Smooth muscle cell (in vitro differentiated cells): ENCODE results near the gene IQGAP2. TPM values are rescaled to one million over a fixed set of nuclear protein-coding genes. Genes with fewer than 3 reads are reported as not detected.

Source experiments
- DNase-seq: peaks from one replicate; lab custom pipeline; 2025; ENCODE audit not compliant: unreplicated experiment; lab: John Stamatoyannopoulos, UW
- H2AFZ ChIP-seq: fragments of 200-600 bp; sonication (generic); 2 replicates; pipeline ENCODE4 v1.6.0; 2016; ENCODE audit warnings: antibody characterized with exemption, low read depth, mild to moderate bottlenecking
- H3F3A ChIP-seq: fragments of 200-600 bp; sonication (generic); 2 replicates; pipeline ENCODE4 v1.6.0; 2017; ENCODE audit warnings: antibody characterized with exemption, low read depth
- H3K27ac ChIP-seq: fragments of 200-600 bp; sonication (generic); 2 replicates; pipeline ENCODE4 v1.5.1; 2016; ENCODE audit warnings: low read depth, mild to moderate bottlenecking
- H3K27me3 ChIP-seq: fragments of 200-600 bp; sonication (generic); 2 replicates; pipeline ENCODE4 v1.6.1; 2016; ENCODE audit warnings: low read depth, mild to moderate bottlenecking
- H3K36me3 ChIP-seq: fragments of 200-600 bp; sonication (generic); 2 replicates; pipeline ENCODE4 v1.5.1; 2016; ENCODE audit warnings: low read depth
- H3K4me1 ChIP-seq: fragments of 200-600 bp; sonication (generic); 2 replicates; pipeline ENCODE4 v1.5.1; 2016; ENCODE audit warnings: low read depth
- H3K4me2 ChIP-seq: fragments of 200-600 bp; sonication (generic); 2 replicates; pipeline ENCODE4 v1.6.0; 2016; ENCODE audit warnings: mild to moderate bottlenecking
- H3K4me3 ChIP-seq: fragments of 200-600 bp; sonication (generic); 2 replicates; pipeline ENCODE4 v1.5.1; 2016; ENCODE audit warnings: mild to moderate bottlenecking
- H3K79me2 ChIP-seq: fragments of 200-600 bp; sonication (generic); 2 replicates; pipeline ENCODE4 v1.6.0; 2016; ENCODE audit warnings: low read depth, mild to moderate bottlenecking
- H3K9ac ChIP-seq: fragments of 200-600 bp; sonication (generic); 2 replicates; pipeline ENCODE4 v1.6.0; 2016; ENCODE audit warnings: low read depth
- H3K9me3 ChIP-seq: fragments of 200-600 bp; sonication (generic); replicated peaks from 2 replicates; pipeline ENCODE4 v1.5.1; 2016; ENCODE audit warnings: low read depth
- H4K20me1 ChIP-seq: fragments of 200-600 bp; sonication (generic); 2 replicates; pipeline ENCODE4 v1.6.0; 2016; ENCODE audit warnings: low read depth
- WGBS: methylation state at CpG from one replicate; pipeline ENCODE4 v1.1.7; 2016; ENCODE audit warnings: low lambda C conversion rate; 5-methylcytosine and 5-hydroxymethylcytosine counted together
- polyA plus RNA-seq: library from polyadenylated mRNA; unstranded; fragments of >200 nt; fragmentation: Nextera tagmentation; extraction: Ambion mirVana; gene quantifications from 2 replicates; pipeline ENCODE4 v1.2.1, GENCODE V29; 2016
- total RNA-seq: library from RNA; depleted of rRNA; stranded (reverse); fragments of >200 nt; gene quantifications from 2 replicates; pipeline ENCODE4 v1.2.3, GENCODE V29; 2014
- TF ChIP-seq, protein P1 (sequence below): fragments of 200-600 bp; sonication (generic); IDR thresholded peaks from 2 replicates; pipeline ENCODE4 v1.5.1; 2017; ENCODE audit warnings: borderline replicate concordance, mild to moderate bottlenecking, antibody characterized with exemption; ENCODE audit not compliant: insufficient read depth, poor library complexity, severe bottlenecking

IQGAP2 gene
- total and polyA plus RNA-seq, 2 experiments from 2014 or later = 7.3 to 16.6 TPM

DNA sequence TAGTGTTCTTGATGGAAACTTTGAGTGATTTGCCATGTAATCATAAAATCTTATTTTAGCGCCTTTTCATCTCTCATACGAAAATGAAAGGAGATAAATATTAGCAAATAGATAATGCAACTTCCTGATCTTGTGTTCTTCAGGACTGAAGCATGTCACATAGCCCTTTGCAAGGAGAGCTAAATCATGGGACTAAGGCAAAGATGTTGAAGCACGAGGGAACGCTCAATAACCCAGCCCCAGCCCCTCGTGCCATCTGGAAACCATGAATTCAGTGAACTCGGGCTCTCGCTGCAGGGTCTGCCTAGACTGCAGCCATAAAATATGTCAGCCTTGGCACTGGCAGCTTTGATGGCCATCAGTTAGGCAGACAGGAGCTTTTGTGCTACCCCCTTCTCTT, 161.9 kb downstream of the IQGAP2 start:
- Histone ChIP-seq H4K20me1 (no peaks in the 10 kb centered on the region), H3K79me2 (no peaks in the 10 kb centered on the region), H3K9ac (no peak overlapping the region), H3F3A (no peaks in the 10 kb centered on the region), H3K36me3 (no peaks in the 10 kb centered on the region), H3K27ac (no peak overlapping the region), H3K9me3 (no peaks in the 10 kb centered on the region), H3K4me3 (no peak overlapping the region), H3K4me2 (no peak overlapping the region), H3K4me1 (no peaks in the 10 kb centered on the region), H3K27me3 (no peaks in the 10 kb centered on the region), H2AFZ (no peak overlapping the region)
- DNase-seq = no peak
- 96% methylated on average over 7 of the region's 7 CpGs for WGBS
- TF ChIP-seq, protein P1, sequence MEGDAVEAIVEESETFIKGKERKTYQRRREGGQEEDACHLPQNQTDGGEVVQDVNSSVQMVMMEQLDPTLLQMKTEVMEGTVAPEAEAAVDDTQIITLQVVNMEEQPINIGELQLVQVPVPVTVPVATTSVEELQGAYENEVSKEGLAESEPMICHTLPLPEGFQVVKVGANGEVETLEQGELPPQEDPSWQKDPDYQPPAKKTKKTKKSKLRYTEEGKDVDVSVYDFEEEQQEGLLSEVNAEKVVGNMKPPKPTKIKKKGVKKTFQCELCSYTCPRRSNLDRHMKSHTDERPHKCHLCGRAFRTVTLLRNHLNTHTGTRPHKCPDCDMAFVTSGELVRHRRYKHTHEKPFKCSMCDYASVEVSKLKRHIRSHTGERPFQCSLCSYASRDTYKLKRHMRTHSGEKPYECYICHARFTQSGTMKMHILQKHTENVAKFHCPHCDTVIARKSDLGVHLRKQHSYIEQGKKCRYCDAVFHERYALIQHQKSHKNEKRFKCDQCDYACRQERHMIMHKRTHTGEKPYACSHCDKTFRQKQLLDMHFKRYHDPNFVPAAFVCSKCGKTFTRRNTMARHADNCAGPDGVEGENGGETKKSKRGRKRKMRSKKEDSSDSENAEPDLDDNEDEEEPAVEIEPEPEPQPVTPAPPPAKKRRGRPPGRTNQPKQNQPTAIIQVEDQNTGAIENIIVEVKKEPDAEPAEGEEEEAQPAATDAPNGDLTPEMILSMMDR = no peak

DNA sequence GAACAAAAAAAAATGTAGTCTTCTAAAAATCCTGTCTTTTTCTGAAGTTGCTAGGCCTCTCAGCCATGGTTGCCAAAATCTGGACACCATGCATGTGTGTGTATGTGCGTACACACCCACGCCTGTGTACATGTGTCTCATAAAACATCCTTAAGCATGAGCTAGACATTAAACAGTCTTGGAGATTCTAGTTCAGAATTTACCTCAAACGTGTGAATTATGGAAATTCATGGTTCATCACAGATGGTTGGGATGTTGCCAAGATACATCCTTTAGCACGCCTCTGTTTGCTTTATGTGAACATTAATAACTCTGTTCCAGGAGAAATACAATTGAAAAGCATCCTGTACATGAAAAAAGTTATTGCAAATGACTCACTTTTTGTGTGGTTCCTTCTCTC, 167.1 kb downstream of the IQGAP2 start:
- no peak for DNase-seq
- no peaks in the 10 kb centered on the region for H4K20me1 ChIP-seq
- H3K4me3 ChIP-seq = no peak overlapping the region
- 96% methylated on average over 4 of the region's 4 CpGs for WGBS
- no peak overlapping the region for H2AFZ ChIP-seq
- no peaks in the 10 kb centered on the region for H3K9me3 ChIP-seq
- no peaks in the 10 kb centered on the region for H3F3A ChIP-seq
- H3K36me3 ChIP-seq = no peaks in the 10 kb centered on the region
- TF ChIP-seq, protein P1 = no peak
- no peak overlapping the region for H3K27ac ChIP-seq
- H3K27me3 ChIP-seq = no peaks in the 10 kb centered on the region
- H3K4me2 ChIP-seq = no peak overlapping the region
- no peaks in the 10 kb centered on the region for H3K79me2 ChIP-seq
- no peaks in the 10 kb centered on the region for H3K4me1 ChIP-seq
- no peak overlapping the region for H3K9ac ChIP-seq

DNA sequence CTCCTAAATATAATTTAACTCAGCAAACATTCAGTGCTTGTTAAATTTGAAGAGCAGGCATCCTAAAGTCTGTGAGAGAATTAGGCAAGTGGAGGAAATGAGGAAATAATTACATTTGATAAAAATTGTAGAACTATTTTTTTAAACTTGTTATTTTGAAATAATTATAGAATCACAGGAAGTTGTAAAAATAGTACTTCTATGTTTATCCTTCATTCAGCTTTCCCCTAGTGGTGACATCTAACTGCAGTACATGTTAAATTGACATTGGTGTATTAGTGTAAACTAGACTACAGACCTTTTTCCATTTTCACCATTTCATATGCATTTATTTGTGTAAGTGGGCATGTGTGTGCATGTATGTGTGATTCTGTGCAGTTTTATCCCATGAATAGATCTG, 168.5 kb downstream of the IQGAP2 start:
- no peak overlapping the region for H2AFZ ChIP-seq
- H3K4me3 ChIP-seq = no peak overlapping the region
- no peaks in the 10 kb centered on the region for H3K4me1 ChIP-seq
- TF ChIP-seq, protein P1 = no peak
- no peaks in the 10 kb centered on the region for H3F3A ChIP-seq
- no peak overlapping the region for H3K27ac ChIP-seq
- H3K9ac ChIP-seq = no peak overlapping the region
- no peak overlapping the region for H3K4me2 ChIP-seq
- H3K27me3 ChIP-seq = no peaks in the 10 kb centered on the region
- no peak for DNase-seq
- H3K9me3 ChIP-seq = no peaks in the 10 kb centered on the region
- H4K20me1 ChIP-seq = no peaks in the 10 kb centered on the region
- no peaks in the 10 kb centered on the region for H3K36me3 ChIP-seq
- H3K79me2 ChIP-seq = no peaks in the 10 kb centered on the region

DNA sequence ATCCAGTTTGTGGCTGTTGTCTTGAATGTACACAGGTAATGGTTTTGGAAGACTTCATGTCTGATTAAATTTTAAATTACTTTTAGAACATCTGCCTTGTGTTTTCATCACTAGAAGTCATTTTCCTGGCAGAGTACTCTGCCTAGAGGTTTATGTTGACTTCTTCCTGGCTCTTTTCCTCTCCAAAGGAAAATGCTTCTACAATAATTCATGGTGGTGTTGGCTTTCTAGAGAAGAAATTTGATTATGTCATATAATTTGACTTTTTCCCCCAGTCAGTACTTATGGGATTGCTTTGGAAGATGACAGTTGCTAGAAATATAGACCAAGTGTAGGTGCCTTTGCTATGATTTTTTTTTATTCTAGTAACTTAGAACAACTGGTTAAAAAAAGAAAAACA, 173.4 kb downstream of the IQGAP2 start:
- TF ChIP-seq, protein P1 = no peak
- Histone ChIP-seq H3K27me3 (no peaks in the 10 kb centered on the region), H3K79me2 (no peaks in the 10 kb centered on the region)

More for the DNA sequence above, 173.4 kb downstream of the IQGAP2 start:
- Histone ChIP-seq H4K20me1 (no peaks in the 10 kb centered on the region), H3K4me2 (no peak overlapping the region), H3K9me3 (no peaks in the 10 kb centered on the region), H3K4me1 (no peaks in the 10 kb centered on the region), H2AFZ (no peak overlapping the region), H3K4me3 (no peak overlapping the region), H3K9ac (no peak overlapping the region), H3K36me3 (no peaks in the 10 kb centered on the region), H3F3A (no peaks in the 10 kb centered on the region), H3K27ac (no peak overlapping the region)
- DNase-seq = no peak
